C4-2B (cell line): ENCODE results near the gene PLXNA2.

ENCODE experiments used
- H3K27ac ChIP-seq: fragments of 450-650 bp; 2 replicates; pipeline ENCODE4 v1.5.1; 2017
- CTCF ChIP-seq: fragments of 450-650 bp; conservative IDR thresholded peaks from 2 replicates; pipeline ENCODE4 v1.5.1; 2017; ENCODE audit warnings: mild to moderate bottlenecking
- ZFX ChIP-seq: fragments of 450-650 bp; IDR thresholded peaks from 2 replicates; pipeline ENCODE4 v1.6.1; 2017

PLXNA2 gene

DNA sequence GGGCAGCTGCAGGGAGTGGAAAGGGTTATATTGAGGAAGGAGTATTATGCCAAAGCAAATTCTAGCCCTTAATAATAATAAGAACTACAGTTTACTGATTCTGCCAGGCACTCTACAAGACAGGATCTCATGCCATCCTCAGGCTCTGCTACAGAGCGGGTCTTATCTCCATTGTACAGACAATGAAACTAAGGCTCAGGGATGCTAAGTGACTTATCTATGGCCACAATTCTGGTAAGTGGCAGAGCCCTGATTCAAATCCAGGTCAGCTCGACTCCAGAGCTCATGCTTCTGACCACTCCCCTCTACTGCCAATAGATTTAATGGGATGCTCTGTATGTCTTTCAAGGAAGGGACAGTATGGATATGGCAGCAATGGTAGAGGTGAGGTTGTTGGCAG, 187.1 kb downstream of the PLXNA2 start:
- TF ChIP-seq CTCF (no peak), ZFX (no peak)
- peak overlapping the region; percentile 3; the same call in 1 of the 2 replicates for H3K27ac ChIP-seq

GRCh38 chr1:208055535-208055934, 188.6 kb downstream of the PLXNA2 start:
- no peak for TF ChIP-seq ZFX
- no peak for TF ChIP-seq CTCF
- peak overlapping the region; percentile 64 for H3K27ac ChIP-seq

DNA sequence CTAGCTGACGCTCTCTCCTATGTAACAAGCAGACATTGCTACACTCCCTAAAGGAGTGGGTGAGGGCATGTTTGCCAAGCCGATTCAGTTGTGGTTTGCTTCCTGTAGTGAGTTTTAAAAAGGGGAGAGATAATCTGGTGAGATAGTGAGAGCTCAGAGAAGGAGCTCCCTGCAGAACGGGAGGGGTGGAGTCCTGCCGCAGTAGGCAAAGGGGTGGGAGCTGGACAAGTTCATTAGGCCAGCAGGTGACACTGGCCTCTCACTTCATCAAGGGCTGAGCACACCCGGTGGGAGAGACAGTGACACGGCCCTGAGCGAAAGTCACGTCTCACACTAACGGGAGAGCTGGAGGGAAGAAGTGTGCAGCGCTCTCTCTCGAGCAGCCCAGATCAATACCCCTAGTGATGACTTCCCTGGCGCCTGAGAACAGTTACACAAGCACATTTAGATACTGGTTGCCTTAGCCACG, 189.2 kb downstream of the PLXNA2 start:
- H3K27ac ChIP-seq, result peak overlapping the region; percentile 64
- no peak for TF ChIP-seq CTCF
- TF ChIP-seq ZFX, result no peak

DNA sequence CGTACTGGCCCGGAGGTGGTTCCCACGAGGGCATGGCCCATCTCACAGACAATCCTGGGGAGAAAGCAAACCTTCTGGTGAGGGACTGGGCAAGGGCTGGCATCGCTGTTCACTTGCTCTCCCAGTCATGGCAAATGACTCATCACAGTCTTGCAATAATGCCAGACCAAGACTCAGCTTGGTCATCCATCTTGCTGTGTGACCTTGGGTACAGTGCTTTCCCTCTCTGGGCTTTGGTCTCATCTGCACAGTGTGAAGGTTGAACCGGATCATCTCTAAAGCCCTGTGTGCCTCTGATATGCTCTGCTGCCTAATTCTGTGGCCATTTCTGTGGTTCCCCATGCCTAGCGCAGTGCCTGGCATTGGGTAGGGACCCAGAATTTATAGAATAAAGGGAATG, 189.7 kb downstream of the PLXNA2 start:
- H3K27ac ChIP-seq, result peak overlapping the region; percentile 64
- no peak for TF ChIP-seq ZFX
- no peak for TF ChIP-seq CTCF

- H3K27ac ChIP-seq, result no peak overlapping the region
- no peak for TF ChIP-seq CTCF
- no peak for TF ChIP-seq ZFX
Measured at GRCh38 chr1:208053661-208054060, 190.5 kb downstream of the PLXNA2 start.

GRCh38 chr1:208052926-208053407, 191.2 kb downstream of the PLXNA2 start:
- no peak for TF ChIP-seq CTCF
- TF ChIP-seq ZFX, result no peak
- no peak overlapping the region for H3K27ac ChIP-seq

DNA sequence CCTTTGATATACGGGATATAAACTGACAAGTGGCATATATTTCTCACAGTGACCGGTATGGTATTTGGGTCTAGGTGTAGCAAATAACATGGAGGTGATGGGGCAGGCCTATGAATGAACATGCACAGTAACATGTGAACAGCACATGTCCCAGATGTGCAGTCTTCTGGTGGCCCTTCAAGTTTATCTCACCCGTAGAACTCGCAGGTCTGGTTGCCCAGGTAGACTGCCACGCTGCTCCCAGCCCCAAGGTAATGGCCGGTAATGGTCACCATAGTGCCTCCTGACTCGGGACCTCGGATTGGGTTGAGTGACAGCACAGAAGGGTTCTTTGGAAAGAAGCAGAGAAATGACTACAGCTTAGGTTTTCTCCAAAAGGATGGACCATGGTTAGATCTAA, 192.0 kb downstream of the PLXNA2 start:
- TF ChIP-seq CTCF, result no peak
- no peak for TF ChIP-seq ZFX
- no peak overlapping the region for H3K27ac ChIP-seq
